Keratinocyte (primary cell): Measurements from ENCODE around the gene WNT1.

Experiments used
- CTCF ChIP-seq, 3 experiments: IDR thresholded peaks in 1 of 3; conservative IDR thresholded peaks in 1 of 3; optimal IDR thresholded peaks in 1 of 3; 2 replicates in 2 of 3; 3 replicates in 1 of 3; pipeline versions ENCODE3 to v1.5.1; 2011; ENCODE audit warnings: low read length in 3 of 3, mild to moderate bottlenecking in 3 of 3, moderate library complexity in 2 of 3, control low read depth in 1 of 3, inconsistent platforms in 1 of 3; ENCODE audit not compliant: insufficient read depth in 2 of 3; ENCODE audit errors: extremely low read depth in 1 of 3
- EZH2 ChIP-seq: IDR thresholded peaks from one replicate; pipeline ENCODE4 v1.6.1; 2012; ENCODE audit warnings: inconsistent platforms, mild to moderate bottlenecking, low read length, moderate library complexity

- TF ChIP-seq EZH2 (no peak), CTCF (optimal IDR thresholded peaks at IDR 0.05 in 1 of 3, IDR thresholded peaks at IDR 0.05 in 1 of 3, conservative IDR thresholded peaks at IDR 0.05 in 1 of 3; ENCODE audit: extremely low read depth in 1 of 3, insufficient read depth in 2 of 3, low read length in 3 of 3) (peak; percentile 35 to 72 (median 58))
These were observed 40.4 kb downstream of the WNT1 start, which contains the start of gene PRKAG1 for GRCh38 chr12:49018261-49019119.
